HL-60 (cell line): ENCODE measurements around the gene PRKRA.

Experiments
- DNase-seq, 2 experiments: peaks; one replicate each; pipeline ENCODE4 v3.0.0-alpha.2; 2010 to 2020; ENCODE audit warnings: low read depth in 1 of 2, low spot score in 1 of 2
- H3K27ac ChIP-seq: fragments of 250-450 bp; sonication (Bioruptor Pico); replicated peaks from 2 replicates; pipeline ENCODE4 v1.5.1; 2020; ENCODE audit warnings: mild to moderate bottlenecking, moderate library complexity
- H3K27me3 ChIP-seq: fragments of 250-450 bp; sonication (Bioruptor Pico); 2 replicates; pipeline ENCODE4 v1.5.1; 2021; ENCODE audit warnings: mild to moderate bottlenecking, moderate library complexity; ENCODE audit not compliant: insufficient read depth, poor library complexity, severe bottlenecking
- H3K4me3 ChIP-seq: replicated peaks from 2 replicates; pipeline ENCODE4 v1.5.1; 2011; ENCODE audit warnings: mild to moderate bottlenecking, control low read depth, low read length; ENCODE audit not compliant: insufficient read depth
- GABPA ChIP-seq: IDR thresholded peaks from 2 replicates; pipeline ENCODE4 v1.6.1; 2012; ENCODE audit warnings: low read depth
- POLR2AphosphoS5 ChIP-seq: IDR thresholded peaks from 2 replicates; pipeline ENCODE4 v1.6.1; 2012; ENCODE audit warnings: low read depth
- SPI1 ChIP-seq: IDR thresholded peaks from 2 replicates; pipeline ENCODE4 v1.6.1; 2012; ENCODE audit warnings: low read depth, mild to moderate bottlenecking, borderline replicate concordance
- TF ChIP-seq, protein P1 (sequence below): IDR thresholded peaks from 2 replicates; pipeline ENCODE4 v1.6.1; 2012; ENCODE audit warnings: low read depth; ENCODE audit not compliant: insufficient replicate concordance
- TF ChIP-seq, protein P2 (sequence below): IDR thresholded peaks from one replicate; pipeline ENCODE4 v1.5.1; 2011; ENCODE audit warnings: low read length, control low read depth, inconsistent platforms; ENCODE audit not compliant: insufficient read depth

PRKRA gene

DNA sequence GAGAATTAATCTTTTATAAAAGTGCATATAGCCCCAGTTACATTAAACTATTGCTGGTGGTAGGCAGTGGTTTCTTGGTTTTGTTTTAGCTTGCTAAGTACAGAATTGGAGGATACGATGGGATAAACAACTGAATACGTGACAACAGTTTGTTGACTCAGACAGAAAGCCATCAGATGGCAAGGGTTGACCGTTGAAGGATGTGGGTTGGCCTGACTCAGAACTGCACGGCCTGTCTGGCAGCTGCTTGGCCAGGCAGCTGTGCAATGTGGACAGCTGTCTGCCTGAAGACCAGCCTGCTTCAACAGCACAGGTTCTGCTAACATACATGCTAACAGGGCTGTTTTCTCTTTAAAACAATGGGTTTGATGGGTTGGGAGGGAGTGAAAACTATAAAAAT lies 46.6 kb downstream of the PRKRA start:
- TF ChIP-seq, protein P1, sequence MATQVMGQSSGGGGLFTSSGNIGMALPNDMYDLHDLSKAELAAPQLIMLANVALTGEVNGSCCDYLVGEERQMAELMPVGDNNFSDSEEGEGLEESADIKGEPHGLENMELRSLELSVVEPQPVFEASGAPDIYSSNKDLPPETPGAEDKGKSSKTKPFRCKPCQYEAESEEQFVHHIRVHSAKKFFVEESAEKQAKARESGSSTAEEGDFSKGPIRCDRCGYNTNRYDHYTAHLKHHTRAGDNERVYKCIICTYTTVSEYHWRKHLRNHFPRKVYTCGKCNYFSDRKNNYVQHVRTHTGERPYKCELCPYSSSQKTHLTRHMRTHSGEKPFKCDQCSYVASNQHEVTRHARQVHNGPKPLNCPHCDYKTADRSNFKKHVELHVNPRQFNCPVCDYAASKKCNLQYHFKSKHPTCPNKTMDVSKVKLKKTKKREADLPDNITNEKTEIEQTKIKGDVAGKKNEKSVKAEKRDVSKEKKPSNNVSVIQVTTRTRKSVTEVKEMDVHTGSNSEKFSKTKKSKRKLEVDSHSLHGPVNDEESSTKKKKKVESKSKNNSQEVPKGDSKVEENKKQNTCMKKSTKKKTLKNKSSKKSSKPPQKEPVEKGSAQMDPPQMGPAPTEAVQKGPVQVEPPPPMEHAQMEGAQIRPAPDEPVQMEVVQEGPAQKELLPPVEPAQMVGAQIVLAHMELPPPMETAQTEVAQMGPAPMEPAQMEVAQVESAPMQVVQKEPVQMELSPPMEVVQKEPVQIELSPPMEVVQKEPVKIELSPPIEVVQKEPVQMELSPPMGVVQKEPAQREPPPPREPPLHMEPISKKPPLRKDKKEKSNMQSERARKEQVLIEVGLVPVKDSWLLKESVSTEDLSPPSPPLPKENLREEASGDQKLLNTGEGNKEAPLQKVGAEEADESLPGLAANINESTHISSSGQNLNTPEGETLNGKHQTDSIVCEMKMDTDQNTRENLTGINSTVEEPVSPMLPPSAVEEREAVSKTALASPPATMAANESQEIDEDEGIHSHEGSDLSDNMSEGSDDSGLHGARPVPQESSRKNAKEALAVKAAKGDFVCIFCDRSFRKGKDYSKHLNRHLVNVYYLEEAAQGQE = no peak
- TF ChIP-seq, protein P2, sequence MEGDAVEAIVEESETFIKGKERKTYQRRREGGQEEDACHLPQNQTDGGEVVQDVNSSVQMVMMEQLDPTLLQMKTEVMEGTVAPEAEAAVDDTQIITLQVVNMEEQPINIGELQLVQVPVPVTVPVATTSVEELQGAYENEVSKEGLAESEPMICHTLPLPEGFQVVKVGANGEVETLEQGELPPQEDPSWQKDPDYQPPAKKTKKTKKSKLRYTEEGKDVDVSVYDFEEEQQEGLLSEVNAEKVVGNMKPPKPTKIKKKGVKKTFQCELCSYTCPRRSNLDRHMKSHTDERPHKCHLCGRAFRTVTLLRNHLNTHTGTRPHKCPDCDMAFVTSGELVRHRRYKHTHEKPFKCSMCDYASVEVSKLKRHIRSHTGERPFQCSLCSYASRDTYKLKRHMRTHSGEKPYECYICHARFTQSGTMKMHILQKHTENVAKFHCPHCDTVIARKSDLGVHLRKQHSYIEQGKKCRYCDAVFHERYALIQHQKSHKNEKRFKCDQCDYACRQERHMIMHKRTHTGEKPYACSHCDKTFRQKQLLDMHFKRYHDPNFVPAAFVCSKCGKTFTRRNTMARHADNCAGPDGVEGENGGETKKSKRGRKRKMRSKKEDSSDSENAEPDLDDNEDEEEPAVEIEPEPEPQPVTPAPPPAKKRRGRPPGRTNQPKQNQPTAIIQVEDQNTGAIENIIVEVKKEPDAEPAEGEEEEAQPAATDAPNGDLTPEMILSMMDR = no peak
- TF ChIP-seq POLR2AphosphoS5 (peak; percentile 87), GABPA (no peak), SPI1 (no peak)
- Histone ChIP-seq H3K27ac (no peak overlapping the region), H3K4me3 (no peak overlapping the region), H3K27me3 (no peaks in the 10 kb centered on the region)
- peak in 1 of 2 experiments; percentile 23 for DNase-seq

DNA sequence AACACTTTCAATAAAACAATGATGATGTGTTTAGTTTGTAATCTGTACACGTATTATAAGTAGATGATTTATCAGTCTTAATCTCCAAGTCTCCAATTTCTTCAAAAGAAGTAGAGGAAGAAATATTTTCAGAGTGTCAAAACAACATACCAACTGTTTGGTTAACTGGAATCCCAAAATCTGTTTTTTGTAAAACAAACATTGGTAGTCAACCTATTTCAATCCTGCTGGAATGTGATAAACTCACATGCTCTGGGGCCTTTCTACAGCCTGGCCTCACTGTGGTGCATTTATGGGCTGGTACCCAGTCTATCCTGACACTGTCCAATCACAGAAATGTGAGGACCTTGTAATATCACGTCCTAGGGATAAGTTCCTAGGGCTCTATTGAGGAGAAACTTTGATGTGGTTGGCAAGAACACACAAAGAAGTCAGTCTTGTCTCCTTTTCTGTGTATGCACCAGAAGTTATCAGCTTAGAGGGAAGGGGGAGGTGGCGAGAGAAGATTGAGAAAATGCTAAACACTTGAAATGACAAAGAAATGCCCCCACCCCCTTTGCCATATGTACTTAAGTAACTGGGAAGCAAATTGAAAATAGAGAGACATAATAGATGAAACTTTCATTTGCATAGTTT lies 47.2 kb downstream of the PRKRA start:
- TF ChIP-seq GABPA = no peak
- TF ChIP-seq, protein P2 = no peak
- TF ChIP-seq POLR2AphosphoS5 = no peak
- TF ChIP-seq, protein P1 = no peak
- no peak for TF ChIP-seq SPI1
- no peaks in the 10 kb centered on the region for H3K27me3 ChIP-seq

DNA sequence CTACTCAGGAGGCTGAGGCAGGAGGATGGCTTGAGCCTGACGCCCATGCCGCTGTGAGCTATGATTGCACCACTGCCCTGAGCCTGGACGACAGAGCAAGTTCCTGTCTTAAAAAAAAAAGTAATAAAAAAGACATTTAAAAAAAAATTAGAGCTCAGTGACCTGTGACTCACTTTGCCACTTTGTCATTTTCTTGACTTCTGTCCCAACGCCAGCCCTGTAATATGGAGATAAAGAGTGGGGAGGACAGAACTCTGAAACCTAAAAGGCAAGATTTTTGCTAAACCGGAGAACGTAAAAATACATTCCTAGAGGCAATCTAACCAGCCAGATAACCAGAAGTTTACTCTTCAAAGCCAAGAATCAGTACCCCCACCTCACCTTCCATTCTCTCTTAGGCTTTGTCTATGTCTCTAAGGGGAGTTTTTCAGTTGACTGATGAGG lies 49.0 kb downstream of the PRKRA start:
- no peaks in the 10 kb centered on the region for H3K27me3 ChIP-seq
- no peak overlapping the region for H3K4me3 ChIP-seq
- TF ChIP-seq SPI1 = no peak
- TF ChIP-seq, protein P1 = no peak
- no peak for TF ChIP-seq GABPA
- TF ChIP-seq POLR2AphosphoS5 = no peak
- TF ChIP-seq, protein P2 = no peak
- DNase-seq = no peak
- no peak overlapping the region for H3K27ac ChIP-seq

More for the DNA sequence above, 47.2 kb downstream of the PRKRA start:
- Histone ChIP-seq H3K27ac (no peak overlapping the region), H3K4me3 (no peak overlapping the region)
- DNase-seq = no peak
